ENCODE data around the gene HLA-G.
"Not testable (repeated sequence)": the region's sequence is repeated elsewhere in the genome, so short reads cannot be mapped to it uniquely, and the experiment has no call there.

The HLA-G gene

DNA sequence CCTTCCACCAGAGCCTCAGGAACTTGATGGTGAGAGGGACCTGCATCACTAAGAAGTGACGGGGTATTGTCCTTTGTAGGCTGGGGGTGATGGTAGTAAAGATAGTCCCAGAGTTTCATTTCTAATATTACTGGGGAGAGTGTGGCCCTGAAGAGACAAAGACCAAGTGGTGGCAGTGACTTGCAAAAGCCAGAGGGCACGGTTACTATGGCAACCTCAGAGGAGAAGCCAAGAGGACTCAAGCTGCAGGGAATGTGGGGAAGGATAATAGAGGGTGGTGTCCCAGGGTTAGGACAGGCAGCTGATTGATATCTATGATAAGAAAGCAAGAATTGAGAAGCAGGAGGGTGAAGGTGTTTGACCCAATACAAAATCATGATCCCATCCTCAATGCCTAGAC is 42.5 kb downstream of the HLA-G start:
- DNase-seq (ENCODE audit: low read depth, low spot score), result no peak

DNA sequence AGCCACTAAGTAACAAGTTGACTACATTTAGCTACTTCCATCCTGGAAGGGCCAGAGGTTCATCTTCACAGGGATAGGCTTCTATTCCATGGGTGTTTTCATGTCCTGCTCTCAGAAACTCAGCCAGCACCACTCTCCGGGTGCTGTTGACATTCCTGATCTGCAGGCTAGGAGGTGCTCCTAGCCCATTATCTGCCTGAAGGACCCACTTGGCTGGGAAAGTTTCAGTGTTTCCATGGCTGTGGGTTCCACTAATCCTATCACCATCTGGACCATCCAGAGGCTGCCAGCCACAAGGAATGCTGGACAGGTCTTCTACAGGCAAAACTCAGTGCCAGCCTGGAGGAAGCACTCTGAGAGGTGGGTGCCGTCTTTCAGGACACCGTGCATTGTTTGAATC is 45.2 kb downstream of the HLA-G start:
- no peak for DNase-seq (ENCODE audit: low read depth, low spot score)

DNA sequence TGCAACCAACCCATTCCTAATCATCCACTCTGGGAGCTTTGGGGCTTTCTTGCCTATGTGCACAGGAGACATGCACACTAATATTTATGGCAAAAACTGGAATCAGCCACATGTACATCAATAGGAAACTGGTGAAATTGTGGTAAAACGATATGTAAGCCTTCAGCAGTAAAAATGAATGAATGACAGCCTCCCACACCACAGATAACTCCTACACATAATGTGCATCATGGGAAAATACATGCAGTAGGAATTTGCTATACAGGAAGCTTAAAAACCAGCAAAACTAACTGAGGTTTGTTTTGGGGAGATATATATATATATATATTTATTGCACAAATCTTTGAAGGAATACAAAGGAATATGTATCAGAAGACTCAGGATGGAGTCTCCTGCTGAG is 47.6 kb downstream of the HLA-G start:
- DNase-seq (ENCODE audit: low read depth, low spot score), result no peak

DNA sequence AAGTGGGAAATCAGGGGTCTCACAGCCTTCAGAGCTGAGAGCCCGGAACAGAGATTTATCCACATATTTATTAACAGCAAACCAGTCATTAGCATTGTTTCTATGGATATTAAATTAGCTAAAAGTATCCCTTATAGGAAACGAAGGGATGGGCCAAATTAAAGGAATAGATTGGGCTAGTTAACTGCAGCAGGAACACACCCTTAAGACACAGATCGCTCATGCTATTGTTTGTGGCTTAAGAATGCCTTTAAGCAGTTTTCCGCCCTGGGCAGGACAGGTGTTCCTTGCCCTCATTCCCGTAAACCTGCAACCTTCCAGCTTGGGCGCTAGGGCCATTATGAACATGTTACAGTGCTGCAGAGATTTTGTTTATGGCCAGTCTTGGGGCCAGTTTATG is 48.1 kb downstream of the HLA-G start:
- not testable (repeated sequence) for DNase-seq (ENCODE audit: low read depth, low spot score)
